GM21526 (cell line): ENCODE data around the gene PELI2.

Source experiments
- ATAC-seq: cut with Tn5 transposase; IDR thresholded peaks from one replicate; pipeline ENCODE4 v1.9.1; 2021; ENCODE audit warnings: moderate library complexity; ENCODE audit not compliant: unreplicated experiment, low FRiP score

The PELI2 gene

DNA sequence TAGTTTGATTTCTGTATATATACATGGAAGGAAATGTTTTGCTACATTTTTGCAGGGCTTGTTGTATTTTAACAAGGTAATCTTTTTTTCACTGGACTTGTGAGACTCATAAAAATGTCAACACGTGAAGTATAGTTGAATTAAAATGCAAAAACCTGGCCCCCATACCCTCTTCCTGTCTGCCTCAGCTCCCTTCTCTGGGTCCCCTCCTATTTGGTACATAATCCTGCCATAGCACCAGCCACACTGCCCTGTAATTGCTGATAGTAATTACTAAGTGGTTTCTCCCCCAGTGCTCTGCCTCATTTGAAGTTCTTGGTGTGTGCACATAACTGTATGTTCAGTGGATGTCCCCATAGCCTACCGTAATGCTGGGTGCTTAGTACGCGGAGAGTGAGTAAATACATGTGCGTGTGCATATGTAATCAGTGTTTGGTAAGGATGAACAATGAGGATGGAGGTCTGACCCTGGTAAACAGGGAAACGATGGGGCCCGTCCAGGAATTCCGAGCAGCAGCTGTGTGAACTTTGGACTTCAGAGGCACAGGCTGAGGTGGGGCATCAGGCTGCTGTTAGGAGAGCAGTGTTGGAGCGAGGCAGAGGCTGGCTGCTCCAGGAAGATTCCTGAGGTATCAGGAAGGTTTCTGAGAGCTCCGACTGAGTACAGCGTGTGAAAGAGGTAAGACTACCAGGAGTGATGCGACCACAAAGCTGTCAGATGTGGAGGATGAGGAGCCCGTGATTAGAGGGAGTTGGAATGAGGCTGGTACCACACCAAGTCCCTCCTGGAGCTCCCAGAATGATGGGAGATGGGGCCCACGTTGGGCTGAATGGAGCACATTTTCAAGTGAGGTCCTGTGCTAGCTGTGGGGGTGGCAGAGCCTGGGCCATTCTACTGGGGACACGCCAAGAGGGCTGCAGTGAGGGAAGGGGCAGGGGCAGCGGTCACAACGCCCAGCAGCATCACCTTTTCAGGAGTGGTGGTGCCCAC is 106.8 kb downstream of the PELI2 start:
- no peak for ATAC-seq

DNA sequence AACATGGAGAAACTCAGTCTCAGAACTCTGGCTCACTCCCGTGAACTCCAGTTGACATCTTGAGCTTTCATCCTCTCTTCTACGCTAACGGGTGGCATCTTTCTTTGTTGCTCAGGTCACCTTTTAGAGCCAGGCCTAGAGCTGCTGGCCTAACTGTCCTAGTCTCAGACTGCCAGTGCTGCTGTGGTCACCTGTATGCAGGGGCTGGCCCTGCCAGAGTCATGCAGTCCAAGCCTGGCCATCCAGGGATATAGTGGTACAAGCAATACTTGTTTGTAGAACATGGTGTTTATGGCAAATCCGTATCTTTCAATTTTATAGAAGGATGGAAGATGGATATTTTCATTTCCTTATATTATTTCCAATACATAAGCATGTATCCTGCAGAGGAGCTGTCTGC is 117.2 kb downstream of the PELI2 start:
- ATAC-seq = no peak

DNA sequence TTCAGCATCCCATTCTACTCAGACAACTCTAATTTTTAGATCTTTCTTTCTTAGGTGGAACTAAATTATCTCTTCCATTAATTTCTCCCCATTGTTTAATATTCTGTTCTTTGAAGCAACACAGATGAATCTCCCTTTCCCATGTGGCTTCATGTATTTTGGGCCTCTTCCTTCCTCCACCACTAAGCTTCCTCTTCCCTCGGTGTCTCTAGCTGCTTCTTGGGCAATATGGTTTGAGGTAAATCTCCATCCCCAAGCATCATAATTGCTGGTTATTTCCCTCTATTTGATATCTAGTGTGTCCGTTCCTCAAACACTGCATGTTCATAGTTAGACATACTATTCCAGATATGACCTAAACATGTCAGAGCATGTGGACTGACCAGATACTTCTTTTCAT is 119.2 kb downstream of the PELI2 start:
- ATAC-seq = no peak

DNA sequence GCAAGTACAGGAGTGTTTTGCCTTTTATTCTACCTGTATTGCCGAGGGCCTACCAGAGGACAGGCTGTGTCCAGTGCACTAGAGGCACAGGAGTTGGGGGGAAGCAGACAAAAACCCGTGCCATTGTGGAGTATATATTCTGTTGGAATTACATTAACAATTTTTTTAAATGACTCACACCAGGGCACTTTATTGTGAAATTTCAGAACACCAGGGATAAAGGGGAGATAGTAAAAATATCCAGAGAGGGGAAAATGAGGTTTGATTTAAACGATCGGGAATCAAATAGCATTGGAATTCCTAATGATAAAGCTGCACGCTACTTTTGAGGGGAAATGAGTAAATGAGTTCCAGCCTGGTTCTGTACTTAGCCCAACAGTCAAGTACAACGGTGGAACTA is 123.2 kb downstream of the PELI2 start:
- no peak for ATAC-seq

DNA sequence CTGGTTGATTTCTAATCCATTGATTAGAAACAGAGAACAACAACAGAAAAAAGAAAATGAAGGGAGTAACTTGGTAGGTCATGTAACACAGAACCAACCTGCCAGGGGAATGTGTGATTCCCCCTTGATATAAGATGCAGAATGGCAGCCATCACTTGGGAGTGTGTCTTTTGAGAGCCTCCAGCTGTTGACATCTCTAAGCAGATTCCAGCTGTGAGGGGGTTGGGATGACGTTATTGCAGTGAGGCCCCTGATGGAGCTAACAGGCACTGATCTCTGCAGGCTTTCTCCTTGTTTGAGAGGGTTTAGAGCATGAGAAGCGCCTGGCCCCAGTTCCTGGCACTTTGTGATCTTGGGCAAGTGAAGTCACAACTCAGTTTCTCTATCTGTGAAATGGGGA is 124.9 kb downstream of the PELI2 start:
- ATAC-seq = no peak

DNA sequence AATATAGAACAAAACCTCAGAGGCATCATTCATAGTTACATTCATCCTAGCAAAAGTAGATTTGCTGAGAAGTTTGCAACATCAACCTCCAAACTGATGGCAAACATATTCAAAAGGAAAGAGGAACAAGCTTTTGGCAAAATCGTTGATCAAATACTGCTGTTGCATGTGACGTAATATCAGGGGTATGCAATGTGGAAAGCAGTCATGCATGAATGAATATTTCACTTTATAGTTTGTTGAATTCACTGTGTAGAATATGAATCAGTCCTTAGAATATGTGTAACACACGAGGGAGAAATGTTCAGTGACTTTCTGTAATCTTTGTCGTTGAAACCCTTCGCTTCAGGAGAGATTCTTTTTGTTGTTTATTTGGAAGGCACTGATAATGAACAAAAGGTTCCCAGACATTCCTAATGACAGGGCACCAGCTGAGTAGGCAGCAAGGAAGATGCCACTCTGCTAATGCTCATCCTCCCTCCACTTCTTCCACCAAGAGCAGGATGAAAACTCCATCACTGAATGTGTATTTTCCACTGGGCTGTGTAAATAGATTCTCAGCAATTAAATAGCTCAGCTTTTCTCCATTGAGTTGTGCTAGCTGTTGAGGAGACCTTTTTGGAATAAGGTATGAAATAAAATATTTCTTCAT is 126.1 kb downstream of the PELI2 start:
- no peak for ATAC-seq

DNA sequence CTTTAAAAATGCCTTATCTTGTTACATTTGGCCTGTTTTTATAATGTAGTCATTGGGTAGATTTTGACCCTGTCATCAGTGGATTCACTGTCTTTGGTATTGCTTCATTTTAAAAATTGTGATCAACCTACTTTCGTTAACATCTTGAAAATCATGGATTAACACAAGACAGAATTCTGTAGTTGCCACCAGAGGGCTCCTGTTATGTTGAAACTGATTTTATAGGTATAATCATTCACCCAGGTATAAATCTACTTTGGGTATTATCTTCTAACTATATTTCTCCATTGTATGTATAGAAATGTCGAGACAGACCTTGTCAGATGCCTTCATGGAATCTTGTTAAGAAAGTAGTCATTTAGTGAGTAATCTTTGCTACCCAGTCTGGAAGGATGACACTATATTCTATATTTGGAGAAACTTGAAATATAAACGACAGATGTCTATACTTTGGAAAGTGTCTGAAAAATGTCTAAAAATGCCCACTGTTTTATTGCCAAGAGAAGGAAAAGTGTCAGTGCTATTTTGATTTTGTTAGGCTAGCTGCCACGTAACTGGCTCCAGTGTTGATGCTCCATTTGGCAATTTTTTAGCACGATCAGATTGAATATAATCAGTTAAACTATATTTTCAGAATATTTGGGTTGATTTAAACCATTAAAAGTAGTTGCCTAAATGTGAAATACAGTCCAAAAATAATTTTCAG is 129.4 kb downstream of the PELI2 start:
- ATAC-seq = no peak

DNA sequence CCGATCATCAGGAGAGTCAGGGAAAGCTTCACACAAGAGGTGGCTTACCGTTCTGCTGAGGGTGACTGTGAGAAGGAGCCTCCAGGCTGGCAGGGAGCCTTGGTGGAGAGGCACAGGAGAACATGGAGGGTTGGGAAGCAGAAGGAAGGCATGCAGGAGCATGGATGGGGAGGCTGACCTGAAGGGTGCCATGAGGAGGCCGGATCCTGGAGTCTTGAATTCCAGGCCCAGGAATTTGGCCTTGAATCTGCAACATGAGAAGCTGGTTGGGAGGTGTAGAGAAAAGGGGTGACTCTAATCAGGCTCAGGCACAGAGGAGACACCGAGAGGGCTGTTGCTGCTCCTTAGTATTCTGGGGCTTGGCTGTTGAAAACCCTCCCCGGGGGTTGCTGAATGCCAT is 130.2 kb downstream of the PELI2 start:
- ATAC-seq = no peak

DNA sequence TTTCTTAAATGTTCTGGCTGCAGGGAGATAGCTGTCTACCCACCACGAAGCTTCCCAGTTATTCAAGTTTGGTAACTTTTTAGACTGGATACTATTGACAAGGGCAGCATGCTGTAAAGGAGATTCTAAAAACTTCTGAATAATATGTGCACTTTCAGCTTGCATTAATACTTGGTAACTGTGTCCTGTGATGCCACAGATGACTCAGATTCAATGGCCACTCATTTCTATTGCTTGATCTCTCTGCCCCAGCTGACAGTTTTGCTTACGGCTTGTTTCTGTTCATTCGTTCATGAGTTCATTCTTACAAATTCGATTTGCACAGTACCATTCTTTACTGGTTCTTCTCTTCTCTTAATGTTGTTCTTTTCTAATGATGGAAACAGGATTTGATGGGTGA is 142.8 kb downstream of the PELI2 start:
- no peak for ATAC-seq

DNA sequence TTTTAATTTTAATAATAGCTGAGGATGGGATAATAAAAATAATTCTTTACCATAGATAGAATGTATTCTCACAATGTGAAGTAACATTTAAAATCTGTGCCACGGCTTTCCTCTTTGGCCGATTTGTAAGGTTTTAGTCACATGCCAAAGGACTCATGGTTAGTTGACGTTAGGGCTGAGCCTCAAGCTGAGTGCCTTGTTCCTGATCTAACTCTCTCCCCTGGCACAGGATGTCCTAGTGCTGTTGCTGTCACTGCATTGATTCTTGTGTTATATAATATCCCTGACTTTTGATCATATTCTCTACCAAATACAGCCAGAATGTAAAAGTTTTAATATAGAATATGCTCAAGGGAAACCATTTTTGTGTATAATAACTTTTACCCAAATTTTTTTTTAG is 144.3 kb downstream of the PELI2 start:
- ATAC-seq = no peak

DNA sequence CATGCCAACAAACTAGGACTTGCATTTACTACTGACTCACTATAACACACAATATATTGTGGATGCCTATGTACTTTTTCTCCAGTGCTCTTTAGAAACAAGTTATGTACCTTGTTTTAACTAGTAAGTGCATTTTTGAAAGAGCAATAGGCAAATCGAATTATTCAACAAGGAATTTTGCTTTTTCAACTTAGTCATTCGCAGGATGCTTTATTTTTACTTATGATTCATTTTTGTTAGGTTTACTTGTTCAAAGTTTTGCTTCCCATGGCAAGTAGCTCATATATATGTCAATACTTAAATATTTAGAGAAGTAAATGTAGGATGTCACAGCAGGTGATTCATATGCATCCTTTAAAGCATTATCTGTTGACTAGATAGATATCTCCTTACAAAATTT is 149.8 kb downstream of the PELI2 start:
- ATAC-seq = no peak

DNA sequence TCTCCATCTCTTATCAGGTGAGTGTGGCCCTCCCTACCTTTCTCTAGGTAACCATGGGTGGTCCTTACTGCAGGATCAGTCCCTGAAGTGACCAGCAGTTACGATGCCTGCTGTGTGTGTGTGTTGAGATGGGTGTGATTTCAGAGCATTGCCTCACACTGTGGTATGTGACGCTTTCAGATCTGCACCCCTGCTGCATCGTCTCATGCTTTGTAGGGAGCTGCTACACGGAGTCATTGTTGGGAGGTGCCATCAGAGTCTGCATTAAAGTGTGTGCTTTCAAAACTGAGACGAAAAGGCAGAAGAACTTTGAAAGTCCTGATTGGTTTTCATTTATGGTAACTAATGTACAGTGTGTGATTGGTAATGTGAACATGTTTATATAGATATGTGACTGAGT is 150.5 kb downstream of the PELI2 start:
- ATAC-seq = no peak

DNA sequence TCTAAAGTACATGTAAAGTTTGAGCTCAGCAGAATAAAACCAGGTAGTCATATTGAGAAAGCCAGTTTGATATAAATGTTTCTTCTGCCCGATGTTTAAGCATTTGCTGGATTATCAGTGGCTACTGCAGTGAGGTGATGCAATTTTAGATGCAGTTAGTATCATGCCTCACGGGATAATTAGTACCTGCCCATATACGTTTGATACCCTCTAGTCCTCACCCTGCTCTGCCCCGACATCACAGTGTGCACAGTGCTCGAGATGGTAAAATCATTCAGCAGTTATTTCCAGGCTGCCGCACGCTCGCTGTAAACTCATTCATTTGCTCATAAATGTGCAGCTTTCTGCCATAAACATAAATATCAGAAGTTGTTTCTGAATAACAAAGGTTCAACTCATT is 152.7 kb downstream of the PELI2 start:
- no peak for ATAC-seq

DNA sequence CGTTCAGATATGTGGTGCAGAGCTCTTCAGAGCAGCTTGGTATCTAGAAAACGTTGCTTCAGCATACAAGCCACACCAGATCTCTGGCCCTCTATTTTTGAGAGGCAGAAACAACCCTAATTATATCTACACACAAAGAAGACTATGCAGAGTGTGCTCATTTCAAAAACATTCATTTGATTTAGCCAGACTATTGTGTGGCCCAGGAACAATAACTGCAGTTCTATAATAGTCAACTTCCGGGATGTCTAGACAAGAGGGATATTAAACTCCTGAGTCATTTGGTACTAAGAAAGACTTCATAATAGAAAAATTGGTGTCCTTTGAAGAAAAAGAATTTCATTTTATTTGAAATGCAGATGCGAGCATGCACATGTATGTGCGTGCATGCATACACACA is 153.8 kb downstream of the PELI2 start:
- ATAC-seq = no peak

DNA sequence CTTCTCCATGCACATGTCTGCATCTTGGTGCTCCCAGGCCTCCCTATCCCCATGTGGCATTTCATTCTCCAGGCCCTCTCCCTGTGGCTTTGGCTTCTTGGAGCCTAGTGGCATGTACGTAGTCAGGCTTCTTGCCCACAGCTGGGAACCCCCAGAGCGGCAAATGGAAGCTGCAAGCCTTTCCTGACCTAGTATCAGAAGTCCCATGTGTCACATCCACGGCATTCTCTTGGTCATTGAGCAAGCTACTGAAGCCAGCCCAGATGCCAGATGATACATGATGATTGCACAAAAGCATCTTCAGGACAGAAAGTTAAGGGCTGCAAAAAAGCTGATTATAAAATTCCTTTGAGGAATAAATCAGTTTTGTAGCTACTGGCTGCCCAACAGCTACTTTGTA is 154.9 kb downstream of the PELI2 start:
- no peak for ATAC-seq

DNA sequence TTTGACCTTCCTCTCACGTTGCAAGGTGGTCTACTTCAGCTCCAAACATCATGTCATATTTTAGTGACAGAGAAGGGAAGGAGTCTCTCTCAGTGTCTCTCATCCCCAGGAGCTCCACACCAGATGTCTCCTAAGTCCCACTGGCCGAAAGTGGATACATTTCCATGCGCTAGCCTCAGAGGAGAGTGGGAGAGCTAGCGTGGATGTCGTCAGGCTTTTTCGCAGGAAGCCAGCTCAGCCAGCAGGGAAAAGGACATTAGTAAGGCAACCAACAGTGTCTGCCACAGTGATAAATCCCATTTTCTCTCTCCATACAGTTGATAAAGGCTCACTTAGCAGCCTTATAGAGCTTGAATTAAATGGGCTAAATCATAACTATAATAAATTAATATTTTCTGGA is 155.7 kb downstream of the PELI2 start:
- ATAC-seq = no peak

DNA sequence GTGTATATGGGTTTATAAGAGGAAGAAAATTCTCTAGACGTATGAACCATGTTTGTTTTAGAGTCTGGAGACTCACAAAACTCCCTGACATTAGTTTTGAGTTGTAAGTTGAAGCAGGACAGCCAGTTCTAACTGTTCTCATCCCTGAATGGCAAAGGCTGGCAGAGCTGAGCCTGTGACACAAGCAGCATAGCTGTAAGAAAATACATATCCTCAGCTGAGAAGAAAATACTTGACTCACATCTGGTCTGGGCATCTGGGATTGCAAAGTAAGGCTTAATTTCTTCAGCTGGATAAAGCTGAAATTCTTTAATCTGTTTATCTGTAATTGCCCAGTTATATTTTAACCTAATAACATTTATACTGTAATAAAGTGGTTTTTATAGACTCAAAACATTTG is 156.3 kb downstream of the PELI2 start:
- ATAC-seq = no peak

DNA sequence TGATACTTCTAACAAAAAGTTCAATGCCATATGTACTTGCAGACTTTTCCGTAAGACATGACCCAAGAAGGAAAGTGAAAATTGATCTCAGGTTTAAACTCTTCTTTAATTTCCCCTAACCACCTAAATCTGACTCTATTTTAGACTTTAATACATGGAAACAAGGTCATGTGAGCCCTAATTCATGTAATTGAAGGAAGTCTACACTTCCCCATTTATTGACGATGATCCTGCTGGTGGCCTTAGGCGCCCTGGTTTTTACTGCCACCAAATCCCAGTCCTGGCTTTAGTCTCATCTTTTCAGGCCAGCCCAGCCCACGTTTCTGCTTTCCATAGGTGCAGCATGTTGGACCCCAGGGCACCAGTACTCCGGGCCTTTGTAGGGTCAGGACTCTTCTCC is 157.9 kb downstream of the PELI2 start:
- no peak for ATAC-seq

DNA sequence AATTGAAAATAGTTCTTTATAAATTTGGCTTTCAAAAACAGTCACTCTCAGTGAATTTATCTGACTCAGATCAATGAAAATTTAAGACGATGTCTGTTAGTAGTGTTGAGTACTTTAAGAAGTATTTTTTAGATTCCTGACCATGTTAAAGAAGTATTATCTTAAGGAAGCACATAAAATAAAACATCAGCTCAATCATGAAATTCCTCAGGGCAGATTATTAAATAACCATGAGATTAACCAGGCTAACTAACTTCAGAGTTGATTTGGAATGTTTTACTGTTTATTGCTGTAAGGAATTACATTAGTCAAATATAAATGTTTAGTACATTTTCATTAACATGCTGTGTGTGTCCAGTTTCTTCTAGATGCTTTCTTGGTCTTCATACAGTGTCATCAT is 160.2 kb downstream of the PELI2 start:
- ATAC-seq = no peak

DNA sequence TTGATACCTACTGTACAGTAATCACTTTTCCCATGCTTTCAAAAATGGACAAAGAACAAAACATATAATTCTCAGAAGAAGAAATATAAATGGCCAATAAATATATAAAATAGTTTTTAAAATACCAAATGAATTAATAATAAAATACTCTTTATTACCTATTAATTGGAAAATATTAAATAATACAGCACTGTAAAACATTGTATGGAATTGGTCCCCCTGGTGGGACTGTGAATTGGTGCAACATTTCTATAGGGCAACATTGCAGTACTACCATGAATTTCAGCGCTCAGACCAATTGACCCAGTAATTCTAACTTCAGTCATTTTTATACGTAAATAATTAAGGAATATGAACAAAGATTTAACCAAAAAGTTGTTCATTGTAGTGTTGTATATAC is 162.6 kb downstream of the PELI2 start:
- ATAC-seq = no peak

DNA sequence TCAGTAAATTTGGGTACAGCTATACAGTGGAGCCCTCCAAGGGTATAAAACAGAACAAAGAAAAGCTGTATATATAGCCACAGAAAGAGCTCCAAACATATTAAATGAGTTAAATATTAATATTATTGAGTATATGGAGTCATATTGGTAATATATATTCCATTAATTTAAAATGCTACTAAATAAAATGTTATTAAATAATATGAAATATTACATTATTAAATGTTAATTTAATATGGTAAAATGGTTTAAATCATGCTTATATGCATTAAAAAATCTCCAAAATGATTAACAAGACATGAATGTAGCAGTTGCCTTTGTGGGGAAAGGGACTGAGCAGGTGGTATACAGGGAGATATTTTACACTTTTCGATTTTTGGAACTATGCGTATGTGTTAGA is 164.0 kb downstream of the PELI2 start:
- no peak for ATAC-seq
